GM12891 (cell line): ENCODE results near the gene HMGB3.

Experiments
- PAX5 ChIP-seq: IDR thresholded peaks from 2 replicates; pipeline ENCODE4 v1.6.1; 2011; ENCODE audit warnings: low read length, moderate library complexity, mild to moderate bottlenecking; ENCODE audit not compliant: insufficient read depth, severe bottlenecking
- POLR2A ChIP-seq: IDR thresholded peaks from 2 replicates; pipeline ENCODE4 v1.6.1; 2011; ENCODE audit warnings: low read depth, low read length, control low read depth
- POLR2AphosphoS5 ChIP-seq: IDR thresholded peaks from 2 replicates; pipeline ENCODE4 v1.6.1; 2011; ENCODE audit warnings: low read depth, low read length, control low read depth
- POU2F2 ChIP-seq: IDR thresholded peaks from 2 replicates; pipeline ENCODE4 v1.6.1; 2011; ENCODE audit warnings: low read depth, mild to moderate bottlenecking, control low read depth, low read length, moderate library complexity
- SPI1 ChIP-seq: IDR thresholded peaks from 2 replicates; pipeline ENCODE4 v1.6.1; 2011; ENCODE audit warnings: low read depth, low read length, control low read depth
- TAF1 ChIP-seq: IDR thresholded peaks from 2 replicates; pipeline ENCODE4 v1.6.1; 2011; ENCODE audit warnings: low read depth, low read length, control low read depth

DNA sequence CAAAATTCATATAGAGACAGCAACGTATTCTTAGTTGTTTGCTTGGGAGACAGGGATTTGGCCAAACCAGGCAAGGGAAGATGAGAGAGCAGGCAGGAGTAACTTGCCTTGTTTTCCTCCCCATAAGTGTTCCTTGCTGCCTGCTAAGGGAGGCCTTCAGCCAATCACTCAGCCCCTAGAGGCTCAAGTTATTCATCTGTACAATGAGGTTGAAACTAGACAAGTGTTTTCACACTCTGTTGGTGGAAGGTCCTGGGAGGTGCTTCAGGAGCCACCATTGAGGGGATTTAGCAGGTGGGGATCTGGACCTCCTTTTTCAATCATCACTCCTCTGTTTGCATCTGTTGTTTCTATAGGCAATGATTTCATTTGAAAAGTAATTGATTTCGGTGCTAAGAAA is 23.6 kb upstream of the HMGB3 start:
- TF ChIP-seq POLR2A (no peak), POLR2AphosphoS5 (no peak), PAX5 (no peak), TAF1 (no peak), SPI1 (no peak), POU2F2 (no peak)
